ENCODE data around the gene CLMP.

DNA sequence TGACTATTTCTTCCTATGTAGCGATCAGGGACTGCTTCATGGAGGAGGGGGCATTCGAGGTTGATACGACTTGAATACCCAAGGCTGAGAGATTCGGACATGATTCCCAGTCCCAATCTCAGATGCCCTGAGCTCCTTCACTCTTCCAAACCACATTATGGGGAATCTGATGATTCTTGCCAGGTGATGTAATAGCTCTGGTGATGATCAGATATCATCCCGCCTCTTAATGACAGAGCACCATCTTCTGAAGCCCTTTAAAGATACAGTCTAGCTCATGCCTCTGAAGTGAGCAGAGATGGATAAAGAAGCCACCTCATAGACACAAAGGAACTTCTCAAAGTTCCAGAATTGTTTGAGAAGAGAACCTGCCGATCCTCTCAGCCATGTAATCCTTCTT, 8.9 kb upstream of the CLMP start:
- TF ChIP-seq, protein P1, sequence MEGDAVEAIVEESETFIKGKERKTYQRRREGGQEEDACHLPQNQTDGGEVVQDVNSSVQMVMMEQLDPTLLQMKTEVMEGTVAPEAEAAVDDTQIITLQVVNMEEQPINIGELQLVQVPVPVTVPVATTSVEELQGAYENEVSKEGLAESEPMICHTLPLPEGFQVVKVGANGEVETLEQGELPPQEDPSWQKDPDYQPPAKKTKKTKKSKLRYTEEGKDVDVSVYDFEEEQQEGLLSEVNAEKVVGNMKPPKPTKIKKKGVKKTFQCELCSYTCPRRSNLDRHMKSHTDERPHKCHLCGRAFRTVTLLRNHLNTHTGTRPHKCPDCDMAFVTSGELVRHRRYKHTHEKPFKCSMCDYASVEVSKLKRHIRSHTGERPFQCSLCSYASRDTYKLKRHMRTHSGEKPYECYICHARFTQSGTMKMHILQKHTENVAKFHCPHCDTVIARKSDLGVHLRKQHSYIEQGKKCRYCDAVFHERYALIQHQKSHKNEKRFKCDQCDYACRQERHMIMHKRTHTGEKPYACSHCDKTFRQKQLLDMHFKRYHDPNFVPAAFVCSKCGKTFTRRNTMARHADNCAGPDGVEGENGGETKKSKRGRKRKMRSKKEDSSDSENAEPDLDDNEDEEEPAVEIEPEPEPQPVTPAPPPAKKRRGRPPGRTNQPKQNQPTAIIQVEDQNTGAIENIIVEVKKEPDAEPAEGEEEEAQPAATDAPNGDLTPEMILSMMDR (IDR thresholded peaks at IDR 0.05), result no peak
- TF ChIP-seq POLR2A (IDR thresholded peaks at IDR 0.05) (no peak), EP300 (IDR thresholded peaks at IDR 0.05) (no peak)

Data from ovary (tissue), 3 donors.